Breast epithelium (tissue), 4 donors: Measurements from ENCODE around the gene MFN1. TPM values are rescaled to one million over a fixed set of nuclear protein-coding genes. Genes with fewer than 3 reads are reported as not detected.

Experiments
- DNase-seq, 2 donors: peaks; one replicate each; pipeline ENCODE4 v3.0.0-alpha.2; 2019; ENCODE audit warnings: low spot score in 2 of 2
- H3K27ac ChIP-seq, 2 donors: fragments of 200-600 bp; sonication (generic) in 1 of 2; one replicate each; pipeline ENCODE4 v1.5.1; 2016 to 2019; ENCODE audit warnings: mild to moderate bottlenecking in 1 of 2
- H3K27me3 ChIP-seq, 2 donors: fragments of 200-600 bp; sonication (generic) in 1 of 2; one replicate each; pipeline versions ENCODE4 v1.5.1 to v1.6.0; 2017 to 2019; ENCODE audit warnings: control low read depth in 1 of 2, mild to moderate bottlenecking in 1 of 2
- H3K36me3 ChIP-seq: fragments of 200-600 bp; one replicate; pipeline ENCODE4 v1.5.1; 2019
- H3K4me1 ChIP-seq, 2 donors: fragments of 200-600 bp; sonication (generic); one replicate each; pipeline ENCODE4 v1.5.1; 2016 to 2019; ENCODE audit warnings: control low read depth in 1 of 2
- H3K4me3 ChIP-seq, 3 donors: fragments of 200-600 bp; sonication (generic); 1 replicate in 2 of 3; 2 replicates in 1 of 3; pipeline ENCODE4 v1.5.1; 2016 to 2019; ENCODE audit warnings: mild to moderate bottlenecking in 3 of 3, moderate library complexity in 2 of 3
- H3K9me3 ChIP-seq, 2 donors: fragments of 200-600 bp; sonication (generic) in 1 of 2; one replicate each; pipeline ENCODE4 v1.5.1; 2016 to 2019; ENCODE audit warnings: control low read depth in 1 of 2
- CTCF ChIP-seq, 3 donors: fragments of 450-650 bp; IDR thresholded peaks; one replicate each; pipeline ENCODE4 v1.5.1; 2016 to 2017; ENCODE audit warnings: antibody characterized with exemption in 3 of 3, mild to moderate bottlenecking in 3 of 3, moderate library complexity in 3 of 3
- POLR2A ChIP-seq: fragments of 450-650 bp; IDR thresholded peaks from one replicate; pipeline ENCODE4 v1.6.1; 2016; ENCODE audit warnings: antibody characterized with exemption, mild to moderate bottlenecking, moderate library complexity
- POLR2AphosphoS5 ChIP-seq, 3 donors: sonication (generic); formaldehyde crosslinking; IDR thresholded peaks; one replicate each; pipeline ENCODE4 v1.6.1; 2017; ENCODE audit warnings: antibody characterized with exemption in 3 of 3
- intact Hi-C: fragments of 100-400 bp; cut with DNase I; formaldehyde crosslinking; loops from one replicate; pipeline ENCODE4 v1.15.1; 2023; ENCODE audit warnings: low total_unique reads
- total RNA-seq, 3 donors: library from RNA; depleted of rRNA; stranded (reverse); fragments of >200 nt; gene quantifications; one replicate each; pipeline ENCODE4 v1.1.0, GENCODE V29; 2016

Gene MFN1
- total RNA-seq, 3 donors from 2014 or later, result 33.4 to 85.2 (median 61.0) TPM

GRCh38 chr3:179428876-179429548 lies 81.5 kb downstream of the MFN1 start:
- intact Hi-C loops, result loop anchor here (5.0 kb wide), 1 partner anchor 138 kb away; no protein-coding TSS in a partner anchor
- no peak overlapping the region for H3K27ac ChIP-seq
- no peaks in the 10 kb centered on the region for H3K9me3 ChIP-seq
- no peak overlapping the region for H3K4me3 ChIP-seq
- no peaks in the 10 kb centered on the region for H3K36me3 ChIP-seq
- H3K4me1 ChIP-seq, result peaks cover 0 to 4% of the 10 kb centered on the region in 2 donors
- TF ChIP-seq POLR2A (no peak), POLR2AphosphoS5 (IDR thresholded peaks at IDR 0.05) (no peak), CTCF (IDR thresholded peaks at IDR 0.05) (no peak)
- DNase-seq, result no peak
- H3K27me3 ChIP-seq, result no peaks in the 10 kb centered on the region

- no peaks in the 10 kb centered on the region for H3K27me3 ChIP-seq
- peaks cover 0 to 4% of the 10 kb centered on the region in 2 donors for H3K4me1 ChIP-seq
- no peak for DNase-seq
- TF ChIP-seq POLR2A (no peak), POLR2AphosphoS5 (IDR thresholded peaks at IDR 0.05) (no peak), CTCF (IDR thresholded peaks at IDR 0.05) (no peak)
- H3K4me3 ChIP-seq, result no peak overlapping the region
- H3K9me3 ChIP-seq, result no peaks in the 10 kb centered on the region
- H3K27ac ChIP-seq, result no peak overlapping the region
- intact Hi-C loops, result loop anchor here (10.0 kb wide), 1 partner anchor 1744 kb away; no protein-coding TSS in a partner anchor
- no peaks in the 10 kb centered on the region for H3K36me3 ChIP-seq
Measured at GRCh38 chr3:179430277-179430870, 82.9 kb downstream of the MFN1 start.

- TF ChIP-seq POLR2A (no peak), CTCF (IDR thresholded peaks at IDR 0.05) (no peak), POLR2AphosphoS5 (IDR thresholded peaks at IDR 0.05) (no peak)
- Histone ChIP-seq H3K27me3 (no peaks in the 10 kb centered on the region), H3K9me3 (no peaks in the 10 kb centered on the region), H3K36me3 (no peaks in the 10 kb centered on the region), H3K4me1 (peaks cover 0 to 4% of the 10 kb centered on the region in 2 donors), H3K27ac (no peak overlapping the region), H3K4me3 (no peak overlapping the region)
- no peak for DNase-seq
- intact Hi-C loops, result loop anchor here (10.0 kb wide), 1 partner anchor 1743 kb away; no protein-coding TSS in a partner anchor
Measured at GRCh38 chr3:179432021-179432420, 84.5 kb downstream of the MFN1 start.

GRCh38 chr3:179432451-179432850 lies 84.9 kb downstream of the MFN1 start:
- no peaks in the 10 kb centered on the region for H3K9me3 ChIP-seq

More at GRCh38 chr3:179432451-179432850, 84.9 kb downstream of the MFN1 start:
- Histone ChIP-seq H3K4me3 (no peak overlapping the region), H3K27ac (no peak overlapping the region), H3K36me3 (no peaks in the 10 kb centered on the region), H3K4me1 (peaks cover 0 to 4% of the 10 kb centered on the region in 2 donors), H3K27me3 (no peaks in the 10 kb centered on the region)
- intact Hi-C loops, result loop anchor here (10.0 kb wide), 1 partner anchor 1742 kb away; no protein-coding TSS in a partner anchor
- DNase-seq, result no peak
- no peak for TF ChIP-seq POLR2A
- TF ChIP-seq CTCF (IDR thresholded peaks at IDR 0.05), result no peak
- no peak for TF ChIP-seq POLR2AphosphoS5 (IDR thresholded peaks at IDR 0.05)
